SH-SY5Y (cell line): ENCODE measurements around the gene CPA1.

Experiments used
- GATA2 ChIP-seq: IDR thresholded peaks from 2 replicates; pipeline ENCODE4 v1.6.1; 2011; ENCODE audit warnings: mild to moderate bottlenecking, low read depth, low read length
- GATA3 ChIP-seq: IDR thresholded peaks from 2 replicates; pipeline ENCODE4 v1.6.1; 2011; ENCODE audit warnings: low read depth, mild to moderate bottlenecking, low read length, moderate library complexity

The CPA1 gene

GRCh38 chr7:130349911-130350782 lies 30.1 kb upstream of the CPA1 start:
- TF ChIP-seq GATA2 (no peak), GATA3 (no peak)

- TF ChIP-seq GATA2, result no peak
- TF ChIP-seq GATA3, result no peak
Measured at GRCh38 chr7:130350945-130351790, 29.1 kb upstream of the CPA1 start.

- TF ChIP-seq GATA2 (no peak), GATA3 (no peak)
Measured at GRCh38 chr7:130351791-130352090, 28.6 kb upstream of the CPA1 start.

- TF ChIP-seq GATA3, result no peak
- TF ChIP-seq GATA2, result no peak
Measured at GRCh38 chr7:130352194-130353074, 27.9 kb upstream of the CPA1 start.

- TF ChIP-seq GATA2 (no peak), GATA3 (no peak)
Measured at GRCh38 chr7:130353196-130353595, 27.1 kb upstream of the CPA1 start.

GRCh38 chr7:130356121-130356875 lies 24.0 kb upstream of the CPA1 start:
- no peak for TF ChIP-seq GATA2
- TF ChIP-seq GATA3, result no peak

- TF ChIP-seq GATA3, result no peak
- no peak for TF ChIP-seq GATA2
Measured at GRCh38 chr7:130356876-130357611, 23.2 kb upstream of the CPA1 start.

- TF ChIP-seq GATA3, result no peak
- TF ChIP-seq GATA2, result no peak
Measured at GRCh38 chr7:130358471-130358870, 21.8 kb upstream of the CPA1 start.

- TF ChIP-seq GATA3, result no peak
- no peak for TF ChIP-seq GATA2
Measured at GRCh38 chr7:130359276-130359857, 20.9 kb upstream of the CPA1 start.

GRCh38 chr7:130360518-130360917 lies 19.8 kb upstream of the CPA1 start:
- TF ChIP-seq GATA2, result no peak

- no peak for TF ChIP-seq GATA3
- TF ChIP-seq GATA2, result no peak
Measured at GRCh38 chr7:130361681-130362080, 18.6 kb upstream of the CPA1 start.

GRCh38 chr7:130362251-130362816 lies 18.0 kb upstream of the CPA1 start:
- TF ChIP-seq GATA3 (no peak), GATA2 (no peak)
